Esophagus squamous epithelium (tissue), 5 donors: ENCODE data around the gene KDM4E. TPM values are rescaled to one million over a fixed set of nuclear protein-coding genes. Genes with fewer than 3 reads are reported as not detected.

ENCODE experiments used
- DNase-seq: peaks from one replicate; lab custom pipeline; 2025; lab: John Stamatoyannopoulos, UW
- H3K27ac ChIP-seq, 4 donors: fragments of 200-600 bp; sonication (generic); one replicate each; pipeline ENCODE4 v1.5.1; 2016 to 2019; ENCODE audit warnings: mild to moderate bottlenecking in 1 of 4
- H3K27me3 ChIP-seq, 4 donors: fragments of 200-600 bp; sonication (generic); 1 replicate in 3 of 4; 2 replicates in 1 of 4; pipeline versions ENCODE4 v1.5.1 to v1.6.0; 2017 to 2021; ENCODE audit warnings: antibody characterized with exemption in 1 of 4
- H3K36me3 ChIP-seq, 3 donors: fragments of 200-600 bp; sonication (generic); one replicate each; pipeline ENCODE4 v1.5.1; 2016 to 2019
- H3K4me1 ChIP-seq, 3 donors: fragments of 200-600 bp; sonication (generic); one replicate each; pipeline ENCODE4 v1.5.1; 2017 to 2019
- H3K4me3 ChIP-seq, 4 donors: fragments of 200-600 bp; sonication (generic); 1 replicate in 3 of 4; 2 replicates in 1 of 4; pipeline ENCODE4 v1.5.1; 2016 to 2019; ENCODE audit warnings: mild to moderate bottlenecking in 2 of 4, moderate library complexity in 1 of 4
- H3K9me3 ChIP-seq, 3 donors: fragments of 200-600 bp; sonication (generic); one replicate each; pipeline ENCODE4 v1.5.1; 2016 to 2019
- CTCF ChIP-seq, 6 experiments: fragments of 450-650 bp in 4 of 6; fragments of 200-600 bp in 2 of 6; sonication (generic) in 2 of 6; IDR thresholded peaks; one replicate each; pipeline ENCODE4 v1.5.1; 2016 to 2019; ENCODE audit warnings: antibody characterized with exemption in 6 of 6, mild to moderate bottlenecking in 4 of 6, moderate library complexity in 4 of 6
- POLR2A ChIP-seq, 4 donors: fragments of 450-650 bp; IDR thresholded peaks; one replicate each; pipeline ENCODE4 v1.6.1; 2017; ENCODE audit warnings: antibody characterized with exemption in 4 of 4, mild to moderate bottlenecking in 4 of 4, moderate library complexity in 3 of 4
- WGBS, 2 donors: methylation state at CpG; one replicate each; pipeline ENCODE4 v1.1.5; 2018; 5-methylcytosine and 5-hydroxymethylcytosine counted together
- intact Hi-C: fragments of 100-400 bp; cut with DNase I; formaldehyde crosslinking; loops from one replicate; pipeline ENCODE4 v1.15.0; 2022
- total RNA-seq, 4 donors: library from RNA; depleted of rRNA; stranded (reverse); fragments of >200 nt; gene quantifications; one replicate each; pipeline ENCODE4 v1.1.0, GENCODE V29; 2016
- donor health status: DM: yes; HTN: yes; CAD: no.

The KDM4E gene
- total RNA-seq, 4 donors from 2014 or later = not detected

DNA sequence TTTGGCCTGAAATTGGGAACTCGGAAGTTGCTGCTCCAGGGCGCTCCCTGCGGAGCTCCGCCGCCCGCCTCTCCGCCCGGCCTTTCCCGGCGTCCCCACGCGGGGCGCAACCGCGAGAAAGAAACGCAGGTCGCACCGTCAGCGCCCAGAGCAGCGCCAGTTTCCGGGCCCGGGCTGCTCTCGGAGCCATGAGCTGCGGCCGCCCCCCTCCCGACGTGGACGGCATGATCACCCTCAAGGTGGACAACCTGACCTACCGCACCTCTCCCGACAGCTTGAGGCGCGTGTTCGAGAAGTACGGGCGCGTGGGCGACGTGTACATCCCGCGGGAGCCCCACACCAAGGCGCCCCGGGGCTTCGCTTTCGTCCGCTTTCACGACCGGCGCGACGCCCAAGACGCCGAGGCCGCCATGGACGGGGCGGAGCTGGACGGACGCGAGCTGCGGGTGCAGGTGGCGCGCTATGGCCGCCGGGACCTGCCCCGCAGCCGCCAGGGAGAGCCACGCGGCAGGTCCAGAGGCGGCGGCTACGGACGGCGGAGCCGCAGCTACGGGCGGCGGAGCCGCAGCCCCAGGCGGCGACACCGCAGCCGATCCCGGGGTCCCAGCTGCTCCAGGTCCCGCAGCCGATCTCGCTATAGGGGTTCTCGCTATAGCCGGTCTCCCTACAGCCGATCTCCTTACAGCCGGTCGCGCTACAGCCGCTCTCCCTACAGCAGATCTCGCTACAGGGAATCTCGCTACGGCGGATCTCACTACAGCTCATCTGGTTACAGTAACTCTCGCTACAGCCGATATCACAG lies 42.2 kb downstream of the KDM4E start:
- no peaks in the 10 kb centered on the region for H3K27me3 ChIP-seq
- TF ChIP-seq CTCF (IDR thresholded peaks at IDR 0.05) = peak in 5 of 6 experiments; percentile 6 to 76 (median 56)
- TF ChIP-seq POLR2A (IDR thresholded peaks at IDR 0.05) = peak in 2 of 4 donors; percentile 65 to 74
- WGBS, 2 donors = 0% methylated on average over 7 to 12 of the region's 98 CpGs
- no peak for DNase-seq
- H3K36me3 ChIP-seq = no peaks in the 10 kb centered on the region
- H3K4me1 ChIP-seq = peaks cover 7 to 35% (median 10%) of the 10 kb centered on the region in 3 donors
- intact Hi-C loops = loop anchor here (5.0 kb wide), 1 partner anchor 85 kb away; no protein-coding TSS in a partner anchor
- peak overlapping the region; percentile 94 to 99 (median 98) for H3K27ac ChIP-seq
- H3K4me3 ChIP-seq = peak overlapping the region; percentile 61 to 94 (median 86)
- no peaks in the 10 kb centered on the region for H3K9me3 ChIP-seq

GRCh38 chr11:95067841-95068219 lies 42.8 kb downstream of the KDM4E start:
- no peak for DNase-seq
- H3K27me3 ChIP-seq = no peaks in the 10 kb centered on the region
- H3K4me3 ChIP-seq = peak overlapping the region; percentile 61 to 94 (median 86)
- no peaks in the 10 kb centered on the region for H3K9me3 ChIP-seq
- TF ChIP-seq POLR2A (IDR thresholded peaks at IDR 0.05) = no peak
- no peak for TF ChIP-seq CTCF (IDR thresholded peaks at IDR 0.05)
- peak overlapping the region; percentile 94 to 99 (median 98) for H3K27ac ChIP-seq
- H3K4me1 ChIP-seq = peaks cover 7 to 41% (median 10%) of the 10 kb centered on the region in 3 donors
- H3K36me3 ChIP-seq = no peaks in the 10 kb centered on the region
- 2 to 3% methylated on average over 14 to 16 of the region's 16 CpGs for WGBS, 2 donors
- intact Hi-C loops = loop anchor here (5.0 kb wide), 1 partner anchor 84 kb away; no protein-coding TSS in a partner anchor

DNA sequence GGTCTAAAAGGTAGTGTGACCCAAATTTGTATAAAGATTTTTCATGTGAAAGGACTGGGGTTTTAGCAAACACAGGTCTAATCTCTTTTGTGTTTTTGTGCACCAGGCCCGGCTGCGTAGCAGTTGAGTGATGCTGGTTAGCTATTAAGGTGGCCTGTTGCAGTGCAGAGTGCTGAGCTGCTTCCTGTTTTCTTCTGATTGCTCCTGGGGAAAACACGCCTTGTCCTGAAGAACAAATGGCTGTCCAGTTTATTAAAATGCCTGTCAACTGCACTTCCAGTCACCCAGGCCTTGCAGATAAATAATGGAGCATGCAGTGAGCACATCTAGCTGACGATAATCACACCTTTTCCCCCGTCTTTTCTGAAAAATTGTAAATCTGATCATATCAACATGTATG lies 43.5 kb downstream of the KDM4E start:
- WGBS, 2 donors = 0 to 1% methylated on average over 5 of the region's 5 CpGs
- TF ChIP-seq POLR2A (IDR thresholded peaks at IDR 0.05) (peak in 3 of 4 donors; percentile 28 to 90 (median 78)), CTCF (IDR thresholded peaks at IDR 0.05) (peak in 1 of 6 experiments; percentile 30)
- H3K9me3 ChIP-seq = no peaks in the 10 kb centered on the region
- H3K36me3 ChIP-seq = no peaks in the 10 kb centered on the region
- DNase-seq = peak; percentile 47
- H3K4me3 ChIP-seq = peak overlapping the region; percentile 61 to 94 (median 86)
- no peaks in the 10 kb centered on the region for H3K27me3 ChIP-seq
- intact Hi-C loops = loop anchor here (5.0 kb wide), 1 partner anchor 84 kb away; no protein-coding TSS in a partner anchor
- peaks cover 7 to 48% (median 10%) of the 10 kb centered on the region in 3 donors for H3K4me1 ChIP-seq
- H3K27ac ChIP-seq = peak overlapping the region; percentile 94 to 99 (median 98)

- TF ChIP-seq CTCF (IDR thresholded peaks at IDR 0.05) (no peak), POLR2A (IDR thresholded peaks at IDR 0.05) (no peak)
- Histone ChIP-seq H3K4me1 (peaks cover 16 to 67% (median 20%) of the 10 kb centered on the region in 3 donors), H3K27me3 (no peaks in the 10 kb centered on the region), H3K36me3 (no peaks in the 10 kb centered on the region), H3K4me3 (no peak overlapping the region), H3K9me3 (no peaks in the 10 kb centered on the region), H3K27ac (peak overlapping the region in 1 of 4 donors; percentile 29)
- intact Hi-C loops = no loop called here
- WGBS, 2 donors = 97 to 100% methylated on average over 1 of the region's 1 CpG
- no peak for DNase-seq
Observed at GRCh38 chr11:95070471-95070870, 45.4 kb downstream of the KDM4E start.

- Histone ChIP-seq H3K4me1 (peaks cover 27 to 76% (median 32%) of the 10 kb centered on the region in 3 donors), H3K4me3 (no peak overlapping the region), H3K36me3 (no peaks in the 10 kb centered on the region), H3K27ac (peak overlapping the region in 2 of 4 donors; percentile 29 to 49), H3K9me3 (no peaks in the 10 kb centered on the region), H3K27me3 (no peaks in the 10 kb centered on the region)
- TF ChIP-seq POLR2A (IDR thresholded peaks at IDR 0.05) = no peak
- TF ChIP-seq CTCF (IDR thresholded peaks at IDR 0.05) = no peak
- no peak for DNase-seq
- intact Hi-C loops = no loop called here
Observed at GRCh38 chr11:95072948-95073347, 47.9 kb downstream of the KDM4E start.
